IMR-90 (cell line): ENCODE measurements around the gene CREB1. TPM values are rescaled to one million over a fixed set of nuclear protein-coding genes. Genes with fewer than 3 reads are reported as not detected.

Experiments used
- ATAC-seq: fragments of 200-7000 bp; cut with Tn5 transposase; 2 replicates; pipeline ENCODE4 v1.9.1; 2020; ENCODE audit warnings: low read depth, mild to moderate bottlenecking, moderate library complexity
- BruUV-seq: library from RNA; stranded (reverse); fragments of 400-500 nt; replicated peaks from 2 replicates; lab custom pipeline; 2021; lab: Mats Ljungman, UMichigan
- CTCF ChIA-PET: fragments of 300-600 bp; formaldehyde crosslinking; extraction: SDS; loops from one replicate; lab custom pipeline; 2021; ENCODE audit warnings: antibody characterized with exemption; lab: Yijun Ruan, JAX
- POLR2A ChIA-PET: fragments of 300-600 bp; sonication (Branson Sonifier 250); formaldehyde crosslinking; loops from one replicate; lab custom pipeline; 2022; ENCODE audit warnings: antibody characterized with exemption; ENCODE audit not compliant: unreplicated experiment; lab: Charles Lee
- DNase-seq: peaks from one replicate; pipeline ENCODE4 v3.0.0; 2013
- H2AFZ ChIP-seq: replicated peaks from 2 replicates; pipeline ENCODE3; 2013; ENCODE audit warnings: low read length, mild to moderate bottlenecking; ENCODE audit not compliant: poor library complexity
- H2AK5ac ChIP-seq: 2 replicates; pipeline ENCODE4 v1.6.1; 2013; ENCODE audit warnings: low read depth, low read length, inconsistent platforms
- H2AK9ac ChIP-seq: replicated peaks from 2 replicates; pipeline ENCODE3; 2013; ENCODE audit warnings: mild to moderate bottlenecking, low read depth, low read length, moderate library complexity; ENCODE audit not compliant: poor library complexity
- H2BK120ac ChIP-seq: 2 replicates; pipeline ENCODE4 v1.6.1; 2013; ENCODE audit warnings: low read depth, low read length, inconsistent platforms
- H2BK15ac ChIP-seq: 3 replicates; pipeline ENCODE4 v1.6.1; 2013; ENCODE audit warnings: low read depth, low read length, inconsistent platforms
- H2BK20ac ChIP-seq: 2 replicates; pipeline ENCODE4 v1.6.1; 2013; ENCODE audit warnings: low read depth, mild to moderate bottlenecking, inconsistent platforms, low read length, moderate library complexity
- H2BK5ac ChIP-seq: 2 replicates; pipeline ENCODE4 v1.6.1; 2013; ENCODE audit warnings: mild to moderate bottlenecking, low read depth, low read length, inconsistent platforms; ENCODE audit not compliant: poor library complexity, severe bottlenecking
- H3K14ac ChIP-seq: replicated peaks from 2 replicates; pipeline ENCODE4 v1.6.1; 2013; ENCODE audit warnings: low read depth, low read length, inconsistent platforms
- H3K18ac ChIP-seq: 2 replicates; pipeline ENCODE4 v1.6.1; 2013; ENCODE audit warnings: low read depth, low read length, control low read depth
- H3K23ac ChIP-seq: 2 replicates; pipeline ENCODE4 v1.6.1; 2013; ENCODE audit warnings: low read depth, low read length, inconsistent platforms
- H3K27ac ChIP-seq: 2 replicates; pipeline ENCODE4 v1.5.1; 2013; ENCODE audit warnings: mild to moderate bottlenecking, control low read depth, low read length; ENCODE audit not compliant: insufficient read depth
- H3K27me3 ChIP-seq: 2 replicates; pipeline ENCODE4 v1.6.1; 2013; ENCODE audit warnings: low read length; ENCODE audit not compliant: control insufficient read depth, insufficient read depth
- H3K36me3 ChIP-seq: 2 replicates; pipeline ENCODE4 v1.6.1; 2013; ENCODE audit warnings: low read length, mixed read lengths; ENCODE audit not compliant: control insufficient read depth, insufficient read depth
- H3K4ac ChIP-seq: 2 replicates; pipeline ENCODE4 v1.6.1; 2013; ENCODE audit warnings: low read depth, low read length, inconsistent platforms
- H3K4me1 ChIP-seq: 2 replicates; pipeline ENCODE4 v1.6.1; 2013; ENCODE audit warnings: low read length, mixed read lengths; ENCODE audit not compliant: control insufficient read depth, insufficient read depth
- H3K4me2 ChIP-seq: 2 replicates; pipeline ENCODE4 v1.6.1; 2013; ENCODE audit warnings: low read depth, mild to moderate bottlenecking, control low read depth, low read length, moderate library complexity
- H3K4me3 ChIP-seq: 2 replicates; pipeline ENCODE4 v1.5.1; 2013; ENCODE audit warnings: low read depth, mild to moderate bottlenecking, control low read depth, low read length, moderate library complexity; ENCODE audit not compliant: insufficient read depth
- H3K56ac ChIP-seq: 2 replicates; pipeline ENCODE4 v1.6.1; 2013; ENCODE audit warnings: low read length, inconsistent platforms; ENCODE audit not compliant: insufficient read depth; ENCODE audit errors: extremely low read depth
- H3K79me1 ChIP-seq, 2 experiments: 2 replicates each; pipeline ENCODE4 v1.6.1; 2013; ENCODE audit warnings: low read length in 2 of 2, inconsistent platforms in 1 of 2, low read depth in 1 of 2
- H3K9ac ChIP-seq: 2 replicates; pipeline ENCODE4 v1.6.1; 2013; ENCODE audit warnings: low read depth, low read length, control low read depth
- H3K9me1 ChIP-seq: 2 replicates; pipeline ENCODE4 v1.6.1; 2013; ENCODE audit warnings: low read length, inconsistent platforms; ENCODE audit not compliant: insufficient read depth
- H3K9me3 ChIP-seq: 2 replicates; pipeline ENCODE4 v1.6.1; 2013; ENCODE audit warnings: low read length; ENCODE audit not compliant: control insufficient read depth, insufficient read depth
- H4K20me1 ChIP-seq: 2 replicates; pipeline ENCODE4 v1.6.1; 2013; ENCODE audit warnings: low read length, inconsistent platforms; ENCODE audit not compliant: insufficient read depth
- H4K5ac ChIP-seq: 2 replicates; pipeline ENCODE4 v1.6.1; 2013; ENCODE audit warnings: mild to moderate bottlenecking, low read depth, low read length, control low read depth
- H4K8ac ChIP-seq, 2 experiments: 2 replicates each; pipeline ENCODE4 v1.6.1; 2013; ENCODE audit warnings: low read depth in 2 of 2, low read length in 2 of 2, control low read depth in 1 of 2, inconsistent platforms in 1 of 2
- H4K91ac ChIP-seq: 2 replicates; pipeline ENCODE4 v1.6.1; 2013; ENCODE audit warnings: low read depth, low read length, inconsistent platforms; ENCODE audit not compliant: insufficient read depth
- CEBPB ChIP-seq: IDR thresholded peaks from 2 replicates; pipeline ENCODE4 v1.6.1; 2012; ENCODE audit warnings: low read depth, low read length, improper control_type of control experiment
- MAFK ChIP-seq: IDR thresholded peaks from 2 replicates; pipeline ENCODE4 v1.6.1; 2012; ENCODE audit warnings: low read depth, low read length, improper control_type of control experiment
- MAZ ChIP-seq: IDR thresholded peaks from 2 replicates; pipeline ENCODE4 v1.6.1; 2012; ENCODE audit warnings: low read depth, mild to moderate bottlenecking, low read length, improper control_type of control experiment, moderate library complexity, borderline replicate concordance
- NFE2L2 ChIP-seq: fragments of 150-350 bp; IDR thresholded peaks from 2 replicates; pipeline ENCODE4 v1.6.1; 2016; ENCODE audit warnings: low read depth, mild to moderate bottlenecking, low read length
- POLR2A ChIP-seq: IDR thresholded peaks from 2 replicates; pipeline ENCODE4 v1.6.1; 2012; ENCODE audit warnings: mild to moderate bottlenecking, low read depth, low read length
- RFX5 ChIP-seq: IDR thresholded peaks from 2 replicates; pipeline ENCODE4 v1.8.0; 2012; ENCODE audit warnings: low read depth, mild to moderate bottlenecking, low read length, moderate library complexity
- WGBS, 2 experiments: methylation state at CpG; one replicate each; pipeline versions ENCODE4 v1.1.5 to v1.1.7; 2013; ENCODE audit warnings: missing lambda C conversion rate in 2 of 2; ENCODE audit not compliant: insufficient read length in 1 of 2; ENCODE audit errors: extremely low coverage in 2 of 2; 5-methylcytosine and 5-hydroxymethylcytosine counted together
- dilution Hi-C: fragments of 300-500 bp; cut with HindIII; formaldehyde crosslinking; loops from one replicate; pipeline ENCODE4 v1.14.3; 2018; ENCODE audit warnings: low sequenced_read_pairs; ENCODE audit not compliant: unreplicated experiment
- in situ Hi-C: fragments of 300-500 bp; cut with MboI; formaldehyde crosslinking; loops from 3 replicates; pipeline ENCODE4 v1.14.3; 2019; ENCODE audit warnings: low sequenced_read_pairs, inconsistent platforms, mixed read lengths
- intact Hi-C: fragments of 100-400 bp; cut with micrococcal nuclease; formaldehyde crosslinking; loops from 2 replicates; pipeline ENCODE4 v1.10.0; 2022
- polyA plus RNA-seq, 3 experiments: library from polyadenylated mRNA; depleted of rRNA; stranded (reverse); fragments of >200 nt; gene quantifications; 2 replicates each; pipeline ENCODE4 v1.2.3, GENCODE V29; 2012; ENCODE audit warnings: low replicate concordance in 1 of 3
- total RNA-seq: library from RNA; depleted of rRNA; stranded (reverse); fragments of >200 nt; gene quantifications from 2 replicates; pipeline ENCODE4 v1.2.3, GENCODE V29; 2012
- TF ChIP-seq, protein P1 (sequence below): fragments of 150-350 bp; IDR thresholded peaks from 2 replicates; pipeline ENCODE4 v1.6.1; 2016; ENCODE audit warnings: low read depth, mild to moderate bottlenecking, low read length, moderate library complexity, borderline replicate concordance
- TF ChIP-seq, protein P2 (sequence below): fragments of 150-350 bp; IDR thresholded peaks from 2 replicates; pipeline ENCODE4 v1.6.1; 2017; ENCODE audit warnings: mild to moderate bottlenecking, antibody characterized with exemption, low read length, low read depth

CREB1 gene
- total and polyA plus RNA-seq, 2 of the 4 experiments (the other 2 are of a cell fraction): 22.4 to 94.5 TPM

DNA sequence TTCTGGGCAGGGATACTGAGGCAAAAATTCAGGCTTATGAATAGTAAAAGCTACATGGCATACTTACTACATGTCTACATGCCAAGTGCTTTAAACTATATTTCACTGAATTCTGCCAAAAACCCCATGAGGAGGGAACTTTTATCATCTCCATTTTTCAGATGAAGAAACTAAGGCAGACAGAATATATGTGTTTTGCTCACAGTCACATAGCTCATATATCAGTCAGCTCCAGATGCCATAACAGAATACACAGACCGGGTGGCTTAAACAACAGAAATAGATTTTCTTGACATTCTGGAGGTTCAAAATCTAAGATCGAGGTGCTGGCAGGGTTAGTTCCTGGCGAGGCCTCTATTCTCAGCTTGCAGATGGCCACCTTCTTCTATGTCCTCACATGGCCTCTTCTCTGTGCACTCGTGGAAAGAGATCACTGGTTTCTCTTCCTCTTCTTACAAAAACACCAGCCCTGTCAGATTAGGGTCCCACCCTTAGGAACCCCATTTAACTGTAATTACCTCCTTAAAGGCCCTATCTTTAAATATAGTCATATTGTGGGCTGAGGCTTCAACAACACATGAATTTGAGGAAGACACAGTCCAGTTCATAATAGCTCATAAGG is 27.1 kb upstream of the CREB1 start:
- H3K14ac ChIP-seq: no peak overlapping the region
- dilution Hi-C loops: no loop called here
- H3K56ac ChIP-seq: no peak overlapping the region
- H3K9me3 ChIP-seq: no peaks in the 10 kb centered on the region
- H3K18ac ChIP-seq: no peak overlapping the region
- ATAC-seq (no peak), DNase-seq (no peak)
- no peak overlapping the region for H2BK5ac ChIP-seq
- no peak overlapping the region for H3K23ac ChIP-seq
- no peak overlapping the region for H2BK120ac ChIP-seq
- H4K8ac ChIP-seq: no peak overlapping the region
- intact Hi-C loops: no loop called here
- no peaks in the 10 kb centered on the region for H3K79me1 ChIP-seq
- H2AK5ac ChIP-seq: no peak overlapping the region
- no peak overlapping the region for H4K5ac ChIP-seq
- no peak overlapping the region for H4K91ac ChIP-seq
- BruUV-seq: no TSS peak
- H3K4ac ChIP-seq: no peak overlapping the region
- H2AFZ ChIP-seq: no peak overlapping the region
- ChIA-PET POLR2A (interaction anchor here (1.0 kb wide), 1 partner anchor 28 kb away, joined by 3 read pairs; no protein-coding TSS in a partner anchor), CTCF (interaction anchor here (0.6 kb wide), 1 partner anchor 104 kb away, joined by 3 read pairs; no protein-coding TSS in a partner anchor)
- H3K9me1 ChIP-seq: peaks cover 3% of the 10 kb centered on the region; the same call in 1 of the 2 replicates
- no peaks in the 10 kb centered on the region for H3K36me3 ChIP-seq
- H2AK9ac ChIP-seq: no peak overlapping the region
- no peak overlapping the region for H2BK15ac ChIP-seq
- H3K27ac ChIP-seq: no peak overlapping the region
- no peak for TF ChIP-seq MAZ
- TF ChIP-seq, protein P1, sequence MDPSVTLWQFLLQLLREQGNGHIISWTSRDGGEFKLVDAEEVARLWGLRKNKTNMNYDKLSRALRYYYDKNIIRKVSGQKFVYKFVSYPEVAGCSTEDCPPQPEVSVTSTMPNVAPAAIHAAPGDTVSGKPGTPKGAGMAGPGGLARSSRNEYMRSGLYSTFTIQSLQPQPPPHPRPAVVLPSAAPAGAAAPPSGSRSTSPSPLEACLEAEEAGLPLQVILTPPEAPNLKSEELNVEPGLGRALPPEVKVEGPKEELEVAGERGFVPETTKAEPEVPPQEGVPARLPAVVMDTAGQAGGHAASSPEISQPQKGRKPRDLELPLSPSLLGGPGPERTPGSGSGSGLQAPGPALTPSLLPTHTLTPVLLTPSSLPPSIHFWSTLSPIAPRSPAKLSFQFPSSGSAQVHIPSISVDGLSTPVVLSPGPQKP: no peak
- TF ChIP-seq RFX5: no peak
- TF ChIP-seq NFE2L2: no peak
- TF ChIP-seq POLR2A: no peak
- TF ChIP-seq, protein P2, sequence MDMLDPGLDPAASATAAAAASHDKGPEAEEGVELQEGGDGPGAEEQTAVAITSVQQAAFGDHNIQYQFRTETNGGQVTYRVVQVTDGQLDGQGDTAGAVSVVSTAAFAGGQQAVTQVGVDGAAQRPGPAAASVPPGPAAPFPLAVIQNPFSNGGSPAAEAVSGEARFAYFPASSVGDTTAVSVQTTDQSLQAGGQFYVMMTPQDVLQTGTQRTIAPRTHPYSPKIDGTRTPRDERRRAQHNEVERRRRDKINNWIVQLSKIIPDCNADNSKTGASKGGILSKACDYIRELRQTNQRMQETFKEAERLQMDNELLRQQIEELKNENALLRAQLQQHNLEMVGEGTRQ: no peak
- no peak for TF ChIP-seq MAFK
- no peak for TF ChIP-seq CEBPB
- WGBS, 2 experiments: 89% methylated on average over 3 of the region's 4 CpGs; no CpG with 5 or more reads in 1 of the 2 experiments
- H3K4me3 ChIP-seq: no peak overlapping the region
- H4K20me1 ChIP-seq: no peaks in the 10 kb centered on the region
- no peak overlapping the region for H3K4me2 ChIP-seq
- H3K27me3 ChIP-seq: no peaks in the 10 kb centered on the region
- no peak overlapping the region for H3K9ac ChIP-seq
- in situ Hi-C loops: no loop called here
- peak overlapping the region; percentile 5; the same call in 1 of the 2 replicates for H2BK20ac ChIP-seq
- H3K4me1 ChIP-seq: peaks cover 11% of the 10 kb centered on the region
